Embryonic facial prominence (tissue), 1 donor: Measurements from ENCODE around the gene EIF2AK3.
"Not testable (repeated sequence)": the region's sequence is repeated elsewhere in the genome, so short reads cannot be mapped to it uniquely, and the experiment has no call there.

ENCODE experiments used
- DNase-seq: peaks from one replicate; pipeline ENCODE4 v3.0.0-alpha.2; 2016; ENCODE audit errors: extremely low spot score

The EIF2AK3 gene

GRCh38 chr2:88627055-88627855 lies at the start of gene EIF2AK3:
TSS of gene EIF2AK3 (minus strand) at chr2:88627464. CDS start at chr2:88627274, 190 bp downstream.
- DNase-seq = peak; percentile 99

- DNase-seq = no peak
Observed at GRCh38 chr2:88673363-88673762, 46.1 kb upstream of the EIF2AK3 start.

GRCh38 chr2:88671786-88672427 lies 44.6 kb upstream of the EIF2AK3 start:
- DNase-seq = no peak

GRCh38 chr2:88669482-88670214 lies 42.4 kb upstream of the EIF2AK3 start:
- DNase-seq = no peak

- no peak for DNase-seq
Observed at GRCh38 chr2:88668862-88669261, 41.6 kb upstream of the EIF2AK3 start.

- no peak for DNase-seq
Observed at GRCh38 chr2:88667219-88667618, 40.0 kb upstream of the EIF2AK3 start.

- DNase-seq = no peak
Observed at GRCh38 chr2:88666576-88666975, 39.3 kb upstream of the EIF2AK3 start.

- DNase-seq = no peak
Observed at GRCh38 chr2:88660622-88661021, 33.4 kb upstream of the EIF2AK3 start.

- no peak for DNase-seq
Observed at GRCh38 chr2:88659538-88659915, 32.3 kb upstream of the EIF2AK3 start.

- DNase-seq = no peak
Observed at GRCh38 chr2:88658881-88659537, 31.7 kb upstream of the EIF2AK3 start.

GRCh38 chr2:88658326-88658725 lies 31.1 kb upstream of the EIF2AK3 start:
- no peak for DNase-seq

GRCh38 chr2:88657131-88657530 lies 29.9 kb upstream of the EIF2AK3 start:
- no peak for DNase-seq

- DNase-seq = no peak
Observed at GRCh38 chr2:88656690-88657089, 29.4 kb upstream of the EIF2AK3 start.

GRCh38 chr2:88654714-88655113 lies 27.4 kb upstream of the EIF2AK3 start:
- DNase-seq = no peak

- DNase-seq = no peak
Observed at GRCh38 chr2:88651646-88652045, 24.4 kb upstream of the EIF2AK3 start.

GRCh38 chr2:88645291-88645882 lies 18.1 kb upstream of the EIF2AK3 start:
- not testable (repeated sequence) for DNase-seq

- no peak for DNase-seq
Observed at GRCh38 chr2:88642278-88642677, 15.0 kb upstream of the EIF2AK3 start.

- no peak for DNase-seq
Observed at GRCh38 chr2:88641330-88641729, 14.1 kb upstream of the EIF2AK3 start.

GRCh38 chr2:88639865-88640264 lies 12.6 kb upstream of the EIF2AK3 start:
- no peak for DNase-seq

- DNase-seq = no peak
Observed at GRCh38 chr2:88638743-88639142, 11.5 kb upstream of the EIF2AK3 start.

- no peak for DNase-seq
Observed at GRCh38 chr2:88638123-88638650, 10.9 kb upstream of the EIF2AK3 start.
